Nephron progenitor cell (in vitro differentiated cells): Measurements from ENCODE around the gene MED10.

Source experiments
- DNase-seq: peaks from one replicate; pipeline ENCODE4 v3.0.0; 2021
- H3K27ac Mint-ChIP-seq: 2 replicates; pipeline ENCODE4 v1.8.0; 2021; ENCODE audit warnings: mild to moderate bottlenecking, moderate library complexity, mixed read lengths
- H3K27me3 Mint-ChIP-seq: 2 replicates; pipeline ENCODE4 v1.8.0; 2021; ENCODE audit warnings: mild to moderate bottlenecking, low read depth, mixed read lengths; ENCODE audit not compliant: poor library complexity
- H3K36me3 Mint-ChIP-seq: 2 replicates; pipeline ENCODE4 v1.8.0; 2021; ENCODE audit warnings: low read depth, mixed read lengths
- H3K4me1 Mint-ChIP-seq: 2 replicates; pipeline ENCODE4 v1.8.0; 2021; ENCODE audit warnings: mixed read lengths
- H3K4me3 Mint-ChIP-seq: 2 replicates; pipeline ENCODE4 v1.8.0; 2021; ENCODE audit warnings: mild to moderate bottlenecking, moderate library complexity, mixed read lengths
- H3K9me3 Mint-ChIP-seq: 2 replicates; pipeline ENCODE4 v1.8.0; 2021; ENCODE audit warnings: mild to moderate bottlenecking, moderate library complexity, mixed read lengths
- TF ChIP-seq, protein P1 (sequence below): fragments of 200-600 bp; sonication (generic); IDR thresholded peaks from 2 replicates; pipeline ENCODE4 v1.5.0; 2021; ENCODE audit warnings: antibody characterized with exemption

MED10 gene

DNA sequence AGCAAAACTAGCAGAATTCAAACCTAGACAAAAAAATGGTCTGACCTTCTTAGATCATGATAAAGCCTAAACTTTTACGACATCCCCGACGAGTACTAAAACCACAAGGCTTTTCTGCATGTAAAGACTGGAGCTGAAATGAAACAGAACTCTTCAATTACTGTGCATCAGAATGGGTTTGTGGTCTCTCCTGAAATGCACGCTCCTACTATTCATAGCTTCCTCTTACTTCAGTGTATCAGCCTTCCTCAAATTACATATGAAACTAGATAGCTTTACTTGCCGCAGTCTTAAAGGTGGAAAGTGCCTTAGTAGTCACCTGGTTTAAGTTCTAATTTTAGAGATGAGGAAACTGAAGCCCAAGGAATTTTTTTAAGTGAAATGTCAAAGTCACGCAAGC, 24.6 kb upstream of the MED10 start:
- H3K4me1 Mint-ChIP-seq = no peaks in the 10 kb centered on the region
- TF ChIP-seq, protein P1, sequence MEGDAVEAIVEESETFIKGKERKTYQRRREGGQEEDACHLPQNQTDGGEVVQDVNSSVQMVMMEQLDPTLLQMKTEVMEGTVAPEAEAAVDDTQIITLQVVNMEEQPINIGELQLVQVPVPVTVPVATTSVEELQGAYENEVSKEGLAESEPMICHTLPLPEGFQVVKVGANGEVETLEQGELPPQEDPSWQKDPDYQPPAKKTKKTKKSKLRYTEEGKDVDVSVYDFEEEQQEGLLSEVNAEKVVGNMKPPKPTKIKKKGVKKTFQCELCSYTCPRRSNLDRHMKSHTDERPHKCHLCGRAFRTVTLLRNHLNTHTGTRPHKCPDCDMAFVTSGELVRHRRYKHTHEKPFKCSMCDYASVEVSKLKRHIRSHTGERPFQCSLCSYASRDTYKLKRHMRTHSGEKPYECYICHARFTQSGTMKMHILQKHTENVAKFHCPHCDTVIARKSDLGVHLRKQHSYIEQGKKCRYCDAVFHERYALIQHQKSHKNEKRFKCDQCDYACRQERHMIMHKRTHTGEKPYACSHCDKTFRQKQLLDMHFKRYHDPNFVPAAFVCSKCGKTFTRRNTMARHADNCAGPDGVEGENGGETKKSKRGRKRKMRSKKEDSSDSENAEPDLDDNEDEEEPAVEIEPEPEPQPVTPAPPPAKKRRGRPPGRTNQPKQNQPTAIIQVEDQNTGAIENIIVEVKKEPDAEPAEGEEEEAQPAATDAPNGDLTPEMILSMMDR = no peak
- H3K36me3 Mint-ChIP-seq = no peaks in the 10 kb centered on the region
- no peak overlapping the region for H3K4me3 Mint-ChIP-seq
- no peak overlapping the region for H3K27ac Mint-ChIP-seq
- peaks cover under 1% of the 10 kb centered on the region for H3K9me3 Mint-ChIP-seq
- no peak for DNase-seq
- H3K27me3 Mint-ChIP-seq = peaks cover 35% of the 10 kb centered on the region

DNA sequence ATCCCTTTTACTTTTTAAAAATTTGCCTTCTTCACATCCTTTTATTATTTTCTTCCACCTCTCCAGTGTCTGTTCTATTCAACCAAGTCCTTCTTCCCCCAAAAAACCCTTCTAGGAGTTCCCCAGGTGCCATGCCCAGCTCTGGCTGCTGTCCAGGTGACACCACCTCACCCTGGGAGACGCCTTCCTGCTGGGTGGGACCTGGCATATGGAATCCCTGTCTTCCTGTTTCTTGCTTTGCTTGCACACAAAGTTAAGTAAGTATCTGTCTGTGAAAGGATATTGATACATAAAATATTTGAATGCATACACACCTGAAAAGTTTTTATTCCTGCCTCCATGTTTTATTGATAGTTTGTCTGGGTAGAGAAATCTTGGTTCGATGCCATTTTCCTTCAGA, 23.1 kb upstream of the MED10 start:
- H3K27me3 Mint-ChIP-seq = peaks cover 30% of the 10 kb centered on the region
- TF ChIP-seq, protein P1 = no peak
- H3K4me3 Mint-ChIP-seq = no peak overlapping the region
- H3K4me1 Mint-ChIP-seq = peaks cover 1% of the 10 kb centered on the region
- no peak overlapping the region for H3K27ac Mint-ChIP-seq
- no peaks in the 10 kb centered on the region for H3K36me3 Mint-ChIP-seq
- no peak for DNase-seq
- H3K9me3 Mint-ChIP-seq = peaks cover 7% of the 10 kb centered on the region

DNA sequence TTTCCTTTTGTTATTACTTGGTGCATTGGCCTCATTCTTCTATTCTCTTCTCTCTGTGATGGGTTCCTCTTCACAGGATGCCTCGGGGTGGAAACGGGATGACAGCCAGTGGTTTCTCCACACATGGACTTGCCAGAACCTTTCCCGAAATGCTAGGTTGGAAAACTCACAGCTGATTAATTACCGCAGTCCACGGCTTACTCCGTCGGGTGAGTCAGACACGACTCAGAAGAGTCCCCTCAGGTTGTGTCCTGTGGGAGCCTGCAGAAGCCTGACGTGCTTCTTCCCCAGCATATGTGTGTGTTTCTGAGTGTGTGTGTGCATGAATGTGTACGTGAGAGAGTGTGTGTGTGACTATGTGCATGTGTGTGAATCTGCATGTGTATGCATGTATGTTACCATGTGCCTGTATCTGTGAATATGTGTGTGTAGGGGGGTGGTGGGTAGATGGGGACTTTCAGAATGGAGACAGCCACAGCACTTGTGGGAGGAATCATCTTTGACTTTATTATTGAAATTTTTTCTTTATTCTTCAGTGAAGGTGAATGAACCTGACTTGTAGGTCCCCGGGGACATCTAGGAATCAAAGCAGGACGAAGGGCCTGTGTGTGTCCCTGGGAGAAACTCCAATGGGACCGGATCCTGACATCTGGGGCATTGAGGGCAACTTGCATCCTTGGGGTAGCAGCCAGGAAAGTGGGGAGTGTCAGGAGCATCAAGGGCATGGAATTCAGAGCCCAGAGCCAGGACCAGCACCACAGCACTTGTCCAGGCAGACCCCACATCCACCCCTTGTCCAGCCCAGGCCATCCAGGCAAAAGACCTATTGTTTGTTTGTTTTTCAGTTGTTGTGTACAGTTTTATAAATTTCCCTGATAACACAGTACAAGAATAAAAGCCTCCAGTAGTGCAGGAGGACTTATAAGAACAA, 21.9 kb upstream of the MED10 start:
- TF ChIP-seq, protein P1 = no peak
- Mint-ChIP-seq H3K36me3 (no peaks in the 10 kb centered on the region), H3K27ac (no peak overlapping the region), H3K4me3 (no peak overlapping the region), H3K27me3 (peaks cover 29% of the 10 kb centered on the region), H3K9me3 (peaks cover 8% of the 10 kb centered on the region), H3K4me1 (peaks cover 6% of the 10 kb centered on the region)
- no peak for DNase-seq

DNA sequence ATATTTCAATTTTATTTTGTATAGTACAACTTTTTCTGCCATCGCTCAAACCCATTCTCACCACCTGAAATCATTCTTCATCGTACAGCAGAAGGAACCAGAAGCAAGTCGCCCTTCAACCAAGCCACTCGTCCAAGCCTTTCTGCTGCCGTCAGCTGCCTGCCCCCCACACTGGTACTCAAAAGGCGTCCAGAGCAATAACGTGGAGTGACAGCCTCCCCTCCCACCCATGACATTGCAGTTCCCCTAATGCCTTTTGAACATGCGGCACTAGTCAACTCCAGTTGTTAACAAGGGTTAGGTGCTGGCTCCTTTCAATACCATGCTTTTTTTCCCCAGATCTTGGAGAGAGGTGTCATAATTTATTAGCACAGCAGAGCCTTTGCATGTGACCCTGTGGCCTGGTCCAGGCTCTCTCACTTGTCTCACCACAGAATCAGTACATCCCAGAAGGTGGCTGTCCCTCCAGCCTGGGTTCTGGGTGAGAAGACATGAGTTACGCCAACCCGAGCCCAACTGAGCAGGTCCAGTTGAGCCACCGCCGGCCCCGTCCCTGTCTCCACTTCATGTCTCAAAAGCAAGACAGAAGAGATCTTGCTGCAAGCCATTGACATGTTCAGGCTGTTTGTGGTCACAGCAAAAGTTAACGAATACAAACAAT, 20.4 kb upstream of the MED10 start:
- H3K4me3 Mint-ChIP-seq = no peak overlapping the region
- H3K36me3 Mint-ChIP-seq = no peaks in the 10 kb centered on the region
- peaks cover 6% of the 10 kb centered on the region for H3K4me1 Mint-ChIP-seq

DNA sequence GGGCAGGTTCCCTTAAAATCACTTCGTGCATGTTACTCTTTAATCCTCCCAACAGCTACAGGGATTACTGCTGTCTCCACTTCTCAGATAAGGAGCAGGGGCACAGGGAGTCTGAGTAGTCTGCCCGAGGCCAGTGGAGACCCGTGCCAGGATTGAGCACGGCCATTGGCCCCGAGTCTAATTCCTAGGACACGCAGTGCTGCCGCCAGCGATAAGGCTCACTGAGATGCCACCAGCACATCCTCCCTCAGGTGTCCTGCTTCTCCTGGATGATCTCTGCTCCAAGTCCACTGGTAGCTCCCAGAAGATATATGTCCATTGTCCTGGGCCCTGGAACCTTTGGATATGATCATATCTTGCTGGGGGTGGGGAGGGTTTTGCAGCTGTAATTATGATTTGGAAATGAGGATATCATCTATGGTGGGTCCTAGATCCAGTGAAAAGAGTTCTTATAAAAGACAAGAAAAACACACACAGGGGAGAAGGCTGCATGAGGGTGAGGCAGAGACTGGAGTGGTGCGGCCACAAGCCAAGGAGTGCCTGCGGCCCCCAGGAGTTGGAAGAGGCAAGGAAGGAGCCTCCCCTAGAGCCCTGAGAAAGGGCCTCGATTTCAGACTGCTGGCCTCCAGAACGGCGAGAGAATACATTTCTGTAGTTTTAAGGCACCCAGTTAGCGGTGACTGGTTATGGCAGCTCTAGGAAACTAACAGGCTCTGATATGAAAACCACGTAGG, 19.4 kb upstream of the MED10 start:
- peaks cover 35% of the 10 kb centered on the region for H3K27me3 Mint-ChIP-seq
- DNase-seq = no peak
- no peak overlapping the region for H3K27ac Mint-ChIP-seq
- peaks cover 14% of the 10 kb centered on the region for H3K9me3 Mint-ChIP-seq
- no peaks in the 10 kb centered on the region for H3K36me3 Mint-ChIP-seq
- TF ChIP-seq, protein P1 = no peak
- peaks cover 6% of the 10 kb centered on the region for H3K4me1 Mint-ChIP-seq
- no peak overlapping the region for H3K4me3 Mint-ChIP-seq

More for the DNA sequence above, 20.4 kb upstream of the MED10 start:
- H3K27me3 Mint-ChIP-seq = peaks cover 28% of the 10 kb centered on the region
- DNase-seq = no peak
- H3K9me3 Mint-ChIP-seq = peaks cover 8% of the 10 kb centered on the region
- no peak overlapping the region for H3K27ac Mint-ChIP-seq
- TF ChIP-seq, protein P1 = no peak
